Ishikawa (cell line): ENCODE results near the gene GSTA3.

Experiments used
- CREB1 ChIP-seq: IDR thresholded peaks from 2 replicates; pipeline ENCODE4 v1.6.1; 2012; ENCODE audit warnings: low read depth
- EP300 ChIP-seq: IDR thresholded peaks from 2 replicates; pipeline ENCODE4 v1.6.1; 2012; ENCODE audit warnings: borderline replicate concordance
- RAD21 ChIP-seq: IDR thresholded peaks from 2 replicates; pipeline ENCODE4 v1.6.1; 2012; ENCODE audit warnings: low read depth
- YY1 ChIP-seq: IDR thresholded peaks from 2 replicates; pipeline ENCODE4 v1.6.1; 2012; ENCODE audit warnings: low read depth

GRCh38 chr6:52893803-52894202 lies 15.7 kb downstream of the GSTA3 start:
- no peak for TF ChIP-seq EP300
- no peak for TF ChIP-seq RAD21
- no peak for TF ChIP-seq YY1
- TF ChIP-seq CREB1 = no peak
